Measurements from ENCODE around the gene IGSF21. TPM values are rescaled to one million over a fixed set of nuclear protein-coding genes. Genes with fewer than 3 reads are reported as not detected.

IGSF21 gene
- total and polyA plus RNA-seq, 2 donors (not counting 3 experiments of a cell fraction or from before 2014, with no cell fraction given), result not detected

DNA sequence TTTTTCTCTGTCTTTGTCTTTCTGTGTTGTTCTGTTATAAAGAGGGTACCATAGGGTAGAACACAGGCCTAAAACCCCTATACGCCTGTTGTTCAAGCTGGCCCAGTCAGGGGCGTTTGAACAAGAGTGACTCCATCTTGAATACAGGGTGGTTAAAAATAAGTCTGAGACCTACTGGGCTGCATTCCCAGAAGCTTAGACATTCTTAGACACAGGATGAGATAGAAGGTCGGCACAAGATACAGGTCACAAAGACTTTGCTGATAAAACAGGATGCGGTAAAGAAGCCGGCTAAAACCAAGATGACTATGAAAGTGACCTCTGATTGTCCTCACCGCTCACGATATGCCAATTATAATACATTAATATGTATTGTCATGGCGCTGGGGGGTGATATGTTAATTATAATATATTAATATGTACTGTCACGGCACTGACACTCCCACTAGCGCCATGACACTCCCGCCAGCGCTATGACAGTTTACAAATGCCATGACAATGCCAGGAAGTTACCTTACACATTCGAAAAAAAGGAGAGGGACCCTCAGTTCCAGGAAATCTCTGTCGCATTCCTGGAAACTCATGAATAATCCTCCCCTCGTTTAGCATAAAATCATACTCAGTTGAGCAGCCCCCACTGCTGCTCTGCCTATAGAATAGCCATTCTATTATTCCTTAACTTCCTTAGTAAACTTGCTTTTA lies 314.6 kb downstream of the IGSF21 start:
- H3K27me3 ChIP-seq (ENCODE audit: control insufficient read depth in 2 of 2, insufficient read depth in 2 of 2, low read length in 2 of 2), result no peaks in the 10 kb centered on the region
- no peak for FAIRE-seq
- ChIA-PET POLR2A (no interaction called here), CTCF (no interaction called here)
- H3K4me2 ChIP-seq (ENCODE audit: insufficient read depth, low read length), result no peak overlapping the region
- H3K9ac ChIP-seq (replicated peaks; ENCODE audit: extremely low read depth, insufficient read depth, low read length), result no peak overlapping the region
- no peaks in the 10 kb centered on the region for H3K4me1 ChIP-seq (ENCODE audit: control insufficient read depth, extremely low read depth, insufficient read depth, low read length)
- no TSS peak for BruUV-seq (replicated peaks)
- no peaks in the 10 kb centered on the region for H4K20me1 ChIP-seq (replicated peaks; ENCODE audit: control insufficient read depth, extremely low read depth, insufficient read depth, low read length)
- no peak for TF ChIP-seq FOS (IDR thresholded peaks at IDR 0.05; ENCODE audit: borderline replicate concordance, insufficient read depth, low read length)
- TF ChIP-seq GATA2 (IDR thresholded peaks at IDR 0.05; ENCODE audit: insufficient read depth, insufficient read length, low read depth, low read length), result no peak
- TF ChIP-seq MYC (IDR thresholded peaks at IDR 0.05; ENCODE audit: low read depth, low read length), result no peak
- TF ChIP-seq, protein P1, sequence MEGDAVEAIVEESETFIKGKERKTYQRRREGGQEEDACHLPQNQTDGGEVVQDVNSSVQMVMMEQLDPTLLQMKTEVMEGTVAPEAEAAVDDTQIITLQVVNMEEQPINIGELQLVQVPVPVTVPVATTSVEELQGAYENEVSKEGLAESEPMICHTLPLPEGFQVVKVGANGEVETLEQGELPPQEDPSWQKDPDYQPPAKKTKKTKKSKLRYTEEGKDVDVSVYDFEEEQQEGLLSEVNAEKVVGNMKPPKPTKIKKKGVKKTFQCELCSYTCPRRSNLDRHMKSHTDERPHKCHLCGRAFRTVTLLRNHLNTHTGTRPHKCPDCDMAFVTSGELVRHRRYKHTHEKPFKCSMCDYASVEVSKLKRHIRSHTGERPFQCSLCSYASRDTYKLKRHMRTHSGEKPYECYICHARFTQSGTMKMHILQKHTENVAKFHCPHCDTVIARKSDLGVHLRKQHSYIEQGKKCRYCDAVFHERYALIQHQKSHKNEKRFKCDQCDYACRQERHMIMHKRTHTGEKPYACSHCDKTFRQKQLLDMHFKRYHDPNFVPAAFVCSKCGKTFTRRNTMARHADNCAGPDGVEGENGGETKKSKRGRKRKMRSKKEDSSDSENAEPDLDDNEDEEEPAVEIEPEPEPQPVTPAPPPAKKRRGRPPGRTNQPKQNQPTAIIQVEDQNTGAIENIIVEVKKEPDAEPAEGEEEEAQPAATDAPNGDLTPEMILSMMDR (IDR thresholded peaks at IDR 0.05; ENCODE audit: extremely low read depth in 1 of 2, insufficient read depth in 1 of 2, low read depth in 1 of 2, low read length in 2 of 2), result no peak
- no peak for TF ChIP-seq EZH2 (IDR thresholded peaks at IDR 0.05; ENCODE audit: borderline replicate concordance, low read depth, low read length, severe bottlenecking)
- TF ChIP-seq POLR2AphosphoS5 (IDR thresholded peaks at IDR 0.05; ENCODE audit: insufficient read depth, low read depth, low read length), result no peak
- TF ChIP-seq JUN (IDR thresholded peaks at IDR 0.05; ENCODE audit: borderline replicate concordance, insufficient read depth, insufficient read length, low read depth), result no peak
- TF ChIP-seq, protein P2, sequence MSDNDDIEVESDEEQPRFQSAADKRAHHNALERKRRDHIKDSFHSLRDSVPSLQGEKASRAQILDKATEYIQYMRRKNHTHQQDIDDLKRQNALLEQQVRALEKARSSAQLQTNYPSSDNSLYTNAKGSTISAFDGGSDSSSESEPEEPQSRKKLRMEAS (IDR thresholded peaks at IDR 0.05; ENCODE audit: insufficient read depth, insufficient read length), result no peak
- TF ChIP-seq POLR2A (IDR thresholded peaks at IDR 0.05; ENCODE audit: low read depth, low read length), result no peak
- H3K36me3 ChIP-seq (ENCODE audit: control insufficient read depth in 2 of 2, extremely low read depth in 1 of 2, insufficient read depth in 2 of 2, low read length in 2 of 2), result no peaks in the 10 kb centered on the region
- H3K79me2 ChIP-seq (ENCODE audit: control insufficient read depth, insufficient read depth, low read length), result no peaks in the 10 kb centered on the region
- intact Hi-C loops (cut with micrococcal nuclease) (no loop called here), dilution Hi-C loops (cut with MboI; ENCODE audit: extremely low pct_ligation_motif_present, low sequenced_read_pairs) (no loop called here)
- H2AFZ ChIP-seq (ENCODE audit: low read depth, low read length), result no peak overlapping the region
- no peak for DNase-seq (ENCODE audit: low read depth, low spot score)
- H3K4me3 ChIP-seq (replicated peaks in 1 of 3; ENCODE audit: insufficient read depth in 1 of 3, low read depth in 1 of 3, low read length in 3 of 3), result no peak overlapping the region
- H3K27ac ChIP-seq (ENCODE audit: insufficient read depth, low read depth, low read length), result no peak overlapping the region
- H3K9me3 ChIP-seq (replicated peaks; ENCODE audit: control insufficient read depth, insufficient read depth, low read length), result no peaks in the 10 kb centered on the region
- H3K9me1 ChIP-seq (replicated peaks; ENCODE audit: control insufficient read depth, extremely low read depth, insufficient read depth, low read length), result no peaks in the 10 kb centered on the region
